ELF-1 (cell line): ENCODE measurements around the gene TRPT1.

Experiments
- DNase-seq: peaks from one replicate; pipeline ENCODE4 v3.0.0-alpha.2; 2016; ENCODE audit warnings: low read depth, low spot score

TRPT1 gene

DNA sequence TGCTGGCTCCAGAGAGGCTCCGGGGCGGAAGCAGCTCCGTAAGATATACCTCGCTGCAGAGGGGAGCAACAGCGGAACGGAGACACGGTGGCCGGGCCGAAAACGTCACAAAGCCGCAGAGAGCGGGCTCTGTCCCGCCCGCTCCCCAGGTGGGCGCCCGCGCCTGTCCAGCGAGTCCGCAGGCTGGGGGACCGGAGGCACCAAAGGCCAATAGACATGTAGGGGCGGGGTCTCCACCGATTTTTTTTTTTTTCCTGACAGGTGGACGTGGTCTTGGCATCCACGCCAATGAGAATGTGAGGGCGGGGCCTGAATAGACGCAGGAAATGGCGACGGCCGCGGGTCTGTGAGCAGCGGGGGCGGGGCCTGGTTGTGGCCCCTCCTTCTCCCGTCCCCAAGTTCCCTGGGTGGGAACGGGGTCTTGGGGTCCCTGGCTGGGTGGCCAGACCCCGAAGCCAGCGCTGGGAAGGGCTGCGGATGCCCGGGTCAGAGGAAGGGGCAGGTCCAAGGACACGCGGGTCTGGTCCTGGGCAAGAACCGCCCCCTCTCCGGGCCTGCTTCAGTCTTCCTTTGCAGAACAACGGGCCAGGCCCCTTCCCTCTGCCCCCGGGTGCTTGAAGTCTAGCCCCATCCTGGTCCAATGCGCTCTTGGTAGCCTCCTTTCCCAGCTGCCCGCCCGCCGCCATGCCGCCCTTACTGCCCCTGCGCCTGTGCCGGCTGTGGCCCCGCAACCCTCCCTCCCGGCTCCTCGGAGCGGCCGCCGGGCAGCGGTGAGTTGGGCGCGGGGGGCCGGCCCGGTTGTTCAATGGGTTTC lies 4.4 kb upstream of the TRPT1 start, which contains the start of gene DNAJC4:
TSS of gene DNAJC4 (plus strand) at position 378 of the 814 bp plus-strand sequence. CDS start at position 685, 307 bp downstream.
- peak; percentile 97 for DNase-seq

GRCh38 chr11:64229744-64230170 lies 3.8 kb upstream of the TRPT1 start:
- DNase-seq, result no peak

GRCh38 chr11:64229090-64229743 lies 3.2 kb upstream of the TRPT1 start:
- no peak for DNase-seq

- DNase-seq, result no peak
Observed at GRCh38 chr11:64227405-64227956, 1.5 kb upstream of the TRPT1 start.

GRCh38 chr11:64226507-64227051 lies 593 bp upstream of the TRPT1 start:
- DNase-seq, result no peak

DNA sequence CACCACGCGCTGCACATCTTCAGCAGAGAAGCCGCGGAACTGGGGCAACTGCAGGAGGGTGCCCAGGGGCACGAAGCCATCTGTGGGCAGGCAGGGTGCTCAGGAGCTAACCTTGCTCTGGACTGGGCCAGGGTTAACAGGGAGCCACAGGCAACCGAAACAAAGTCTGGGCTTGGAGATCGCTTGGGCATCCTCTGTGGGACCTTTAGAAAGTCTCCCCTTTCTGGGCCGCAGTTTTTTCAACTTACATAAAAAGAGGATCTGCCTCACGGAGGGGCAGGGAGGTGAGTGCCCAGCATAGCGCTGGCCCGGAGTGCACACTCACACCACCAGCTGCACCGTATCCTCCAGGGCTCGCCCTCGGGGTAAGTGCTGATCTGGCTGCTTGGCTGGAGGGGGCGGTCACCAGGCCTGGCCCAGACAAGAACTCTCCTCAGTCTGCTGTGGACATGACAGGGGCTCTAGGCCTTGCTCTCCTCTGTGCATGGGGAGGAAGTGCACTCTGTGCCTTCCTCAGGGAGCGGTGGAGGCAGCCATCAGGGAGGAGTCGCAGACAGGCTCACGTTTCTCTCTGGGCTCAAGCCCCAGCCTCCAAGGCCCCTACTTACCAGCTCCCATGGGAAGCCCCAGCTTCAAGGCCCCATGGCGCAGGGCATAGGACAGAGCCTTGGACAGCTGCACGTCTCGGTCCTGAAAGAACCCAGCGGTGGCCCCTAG lies 937 bp downstream of the TRPT1 start:
- no peak for DNase-seq

DNA sequence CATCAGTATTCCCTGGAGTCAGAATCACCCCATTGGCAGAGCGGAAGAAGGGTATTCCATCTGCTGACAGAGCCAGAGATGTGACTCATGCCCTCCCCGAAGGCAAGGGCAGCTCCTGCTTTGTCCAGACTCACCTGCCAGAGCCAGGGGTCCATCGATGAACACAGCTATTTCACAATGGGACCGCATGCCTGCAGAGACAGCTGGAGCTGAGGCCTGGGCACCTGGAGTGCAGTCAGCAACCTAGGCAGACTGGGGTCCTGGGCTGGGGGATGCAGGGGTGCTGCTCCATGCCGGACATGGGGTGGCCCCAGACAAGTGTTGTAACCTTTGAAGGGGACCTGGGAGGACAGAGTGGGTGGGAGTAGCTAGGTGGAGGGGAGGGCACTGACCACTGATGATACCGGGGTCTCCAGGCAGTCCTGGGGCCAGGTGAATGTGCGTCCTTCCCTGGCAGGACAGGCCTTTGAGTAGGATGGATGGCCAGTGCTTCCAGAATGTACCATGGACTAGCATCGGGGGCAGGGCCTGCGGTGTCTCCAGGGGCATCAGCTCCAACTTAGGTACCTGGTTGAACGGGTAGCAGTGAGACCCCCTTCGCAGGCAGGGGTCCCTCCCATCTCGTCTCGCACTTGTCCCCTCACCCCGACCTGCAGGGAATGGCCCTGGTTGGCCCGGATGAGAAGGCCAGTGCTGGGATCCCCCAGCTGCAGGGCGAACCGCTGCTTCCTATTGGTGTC lies 1.7 kb downstream of the TRPT1 start:
- DNase-seq, result no peak

DNA sequence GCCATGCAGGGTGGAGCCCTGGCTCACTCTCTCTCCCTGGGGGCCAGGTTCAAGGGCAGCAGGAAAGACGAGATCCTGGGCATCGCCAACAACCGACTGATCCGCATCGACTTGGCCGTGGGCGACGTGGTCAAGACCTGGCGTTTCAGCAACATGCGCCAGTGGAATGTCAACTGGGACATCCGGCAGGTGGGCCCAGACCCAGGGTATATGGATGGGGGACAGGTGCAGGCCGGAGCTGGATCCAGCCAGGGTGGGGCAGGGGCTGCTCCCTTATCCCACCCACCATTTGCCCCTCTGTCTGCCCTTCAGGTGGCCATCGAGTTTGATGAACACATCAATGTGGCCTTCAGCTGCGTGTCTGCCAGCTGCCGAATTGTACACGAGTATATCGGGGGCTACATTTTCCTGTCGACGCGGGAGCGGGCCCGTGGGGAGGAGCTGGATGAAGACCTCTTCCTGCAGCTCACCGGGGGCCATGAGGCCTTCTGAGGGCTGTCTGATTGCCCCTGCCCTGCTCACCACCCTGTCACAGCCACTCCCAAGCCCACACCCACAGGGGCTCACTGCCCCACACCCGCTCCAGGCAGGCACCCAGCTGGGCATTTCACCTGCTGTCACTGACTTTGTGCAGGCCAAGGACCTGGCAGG lies 2.9 kb downstream of the TRPT1 start:
- no peak for DNase-seq

DNA sequence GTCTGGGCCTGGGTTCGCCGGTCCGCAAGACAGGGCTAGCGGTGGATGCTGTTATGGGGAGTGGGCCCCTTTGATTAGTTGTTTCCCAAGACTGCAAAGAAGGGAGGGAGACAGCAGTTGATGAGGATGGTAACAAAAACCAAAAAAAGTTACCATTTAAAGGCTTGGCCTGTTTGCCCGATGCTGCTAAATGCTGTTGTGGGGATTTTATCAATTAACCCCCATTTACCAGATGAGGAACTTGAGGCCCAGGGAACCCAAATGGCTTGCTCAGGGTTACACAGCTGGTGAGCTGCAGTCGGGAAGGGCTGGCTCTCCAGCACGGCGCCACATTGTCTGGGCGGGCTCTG lies 3.4 kb downstream of the TRPT1 start:
- DNase-seq, result no peak

GRCh38 chr11:64220798-64221197 lies 5.2 kb downstream of the TRPT1 start:
- no peak for DNase-seq

GRCh38 chr11:64220271-64220670 lies 5.7 kb downstream of the TRPT1 start:
- DNase-seq, result no peak

DNA sequence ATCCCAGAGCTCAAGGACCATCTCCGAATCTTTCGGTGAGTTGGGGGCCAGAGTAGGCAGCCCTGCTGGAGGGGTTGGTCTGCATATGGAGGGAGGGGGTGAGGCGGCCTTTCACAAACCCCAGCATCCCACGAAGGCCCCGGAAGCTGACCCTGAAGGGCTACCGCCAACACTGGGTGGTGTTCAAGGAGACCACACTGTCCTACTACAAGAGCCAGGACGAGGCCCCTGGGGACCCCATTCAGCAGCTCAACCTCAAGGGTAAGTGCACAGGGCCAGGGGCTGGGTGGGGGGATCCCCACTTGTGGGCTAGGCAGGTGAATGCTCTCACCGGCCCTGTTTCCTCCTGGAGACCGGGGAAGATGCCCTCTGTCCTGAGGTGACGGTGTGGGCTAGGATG lies 6.2 kb downstream of the TRPT1 start:
- no peak for DNase-seq

DNA sequence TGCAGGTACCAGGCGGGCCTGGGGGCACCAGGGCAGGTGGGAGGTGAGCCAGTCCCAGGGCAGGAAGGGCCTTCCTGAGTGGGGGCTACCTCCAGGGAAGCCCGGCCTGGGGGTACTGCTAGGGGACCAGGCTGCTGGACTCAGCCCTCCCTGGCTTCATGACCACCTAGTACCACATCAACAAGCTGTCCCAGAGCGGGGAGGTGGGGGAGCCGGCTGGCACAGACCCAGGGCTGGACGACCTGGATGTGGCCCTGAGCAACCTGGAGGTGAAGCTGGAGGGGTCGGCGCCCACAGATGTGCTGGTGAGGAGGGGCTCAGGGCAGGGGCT lies 6.7 kb downstream of the TRPT1 start:
- DNase-seq, result no peak

GRCh38 chr11:64218628-64219353 lies 7.2 kb downstream of the TRPT1 start:
- no peak for DNase-seq

GRCh38 chr11:64216879-64217278 lies 9.1 kb downstream of the TRPT1 start:
- no peak for DNase-seq

DNA sequence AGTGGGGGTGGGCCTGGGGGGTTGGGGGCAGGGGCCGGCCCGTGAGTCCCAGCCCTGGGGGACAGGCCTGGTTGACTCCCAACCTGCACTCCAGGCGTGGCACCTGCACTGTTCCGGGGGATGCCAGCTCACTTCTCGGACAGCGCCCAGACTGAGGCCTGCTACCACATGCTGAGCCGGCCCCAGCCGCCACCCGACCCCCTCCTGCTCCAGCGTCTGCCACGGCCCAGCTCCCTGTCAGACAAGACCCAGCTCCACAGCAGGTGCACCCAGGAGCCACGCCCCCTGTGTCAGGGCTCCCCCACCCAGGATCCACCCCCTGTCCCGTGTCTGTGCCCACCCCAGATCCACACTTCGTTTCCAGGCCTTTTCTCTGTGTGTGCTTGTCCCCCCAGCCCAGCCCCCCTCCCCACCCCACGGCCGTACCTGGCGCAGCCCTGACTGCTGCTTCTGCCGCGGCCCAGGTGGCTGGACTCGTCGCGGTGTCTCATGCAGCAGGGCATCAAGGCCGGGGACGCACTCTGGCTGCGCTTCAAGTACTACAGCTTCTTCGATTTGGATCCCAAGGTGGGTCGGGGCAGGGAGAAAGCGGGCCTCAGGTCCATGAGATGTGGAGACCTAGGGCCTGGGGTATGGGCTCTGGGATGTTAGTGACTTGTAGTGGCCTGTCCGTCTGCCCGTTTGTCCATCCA lies 14.7 kb downstream of the TRPT1 start:
- DNase-seq, result no peak

- DNase-seq, result no peak
Observed at GRCh38 chr11:64210301-64211020, 15.5 kb downstream of the TRPT1 start.

DNA sequence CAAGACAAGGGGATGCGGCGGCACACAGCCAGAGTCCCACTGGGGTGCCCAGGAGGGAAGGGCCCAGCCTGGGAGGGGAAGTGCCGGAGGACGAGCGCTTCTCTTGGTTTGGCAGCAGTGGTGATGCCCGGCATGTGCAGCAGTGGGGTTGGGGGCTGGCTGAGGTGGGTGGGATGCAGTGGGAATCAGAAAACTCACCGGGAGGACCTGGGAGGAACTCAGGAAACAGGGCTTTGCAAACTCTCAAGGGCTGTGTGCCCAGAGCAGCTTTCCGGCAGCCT lies 16.5 kb downstream of the TRPT1 start:
- no peak for DNase-seq
